GM12875 (cell line): ENCODE data around the gene GNG12.

Source experiments
- H3K4me3 ChIP-seq: one replicate; pipeline ENCODE4 v1.5.1; 2011; ENCODE audit warnings: low read depth, low read length, control low read depth
- CTCF ChIP-seq: IDR thresholded peaks from 2 replicates; pipeline ENCODE4 v1.5.1; 2011; ENCODE audit warnings: low read depth, mild to moderate bottlenecking, control low read depth, inconsistent platforms, low read length, moderate library complexity, borderline replicate concordance; ENCODE audit not compliant: insufficient read depth

GNG12 gene

GRCh38 chr1:67835663-67836452 is 2.6 kb upstream of the GNG12 start:
- no peak for TF ChIP-seq CTCF
- no peak overlapping the region for H3K4me3 ChIP-seq

GRCh38 chr1:67834246-67834877 is 1.1 kb upstream of the GNG12 start:
- TF ChIP-seq CTCF, result no peak
- no peak overlapping the region for H3K4me3 ChIP-seq

GRCh38 chr1:67833602-67833940 is 304 bp upstream of the GNG12 start:
- no peak overlapping the region for H3K4me3 ChIP-seq

GRCh38 chr1:67831850-67832513 is 1.3 kb downstream of the GNG12 start:
- H3K4me3 ChIP-seq, result no peak overlapping the region
- TF ChIP-seq CTCF, result no peak

More at GRCh38 chr1:67833602-67833940, 304 bp upstream of the GNG12 start:
- TF ChIP-seq CTCF, result no peak

- no peak for TF ChIP-seq CTCF
- no peak overlapping the region for H3K4me3 ChIP-seq
These were observed 2.1 kb downstream of the GNG12 start for GRCh38 chr1:67830928-67831830.

- TF ChIP-seq CTCF, result no peak
- H3K4me3 ChIP-seq, result no peak overlapping the region
These were observed 3.0 kb downstream of the GNG12 start for GRCh38 chr1:67830226-67830625.
